Neural cell (in vitro differentiated cells): ENCODE measurements around the gene SLC12A3. TPM values are rescaled to one million over a fixed set of nuclear protein-coding genes. Genes with fewer than 3 reads are reported as not detected.

Source experiments
- H2AFZ ChIP-seq: fragments of 200-600, 300-800 bp; sonication (generic), shearing (Covaris generic); 2 replicates; pipeline ENCODE4 v1.6.0; 2014; ENCODE audit warnings: low read depth, mild to moderate bottlenecking, antibody characterized with exemption, low read length, moderate library complexity
- H3F3A ChIP-seq: fragments of 200-600 bp; shearing (Covaris generic); 2 replicates; pipeline ENCODE4 v1.6.1; 2016; ENCODE audit warnings: mild to moderate bottlenecking, moderate library complexity, mixed read lengths, antibody characterized with exemption, low read length; ENCODE audit not compliant: insufficient read depth, poor library complexity, severe bottlenecking
- H3K27ac ChIP-seq: fragments of 200-600, 300-800 bp; sonication (generic), shearing (Covaris generic); 2 replicates; pipeline ENCODE4 v1.5.1; 2014; ENCODE audit warnings: mild to moderate bottlenecking, low read length, moderate library complexity
- H3K27me3 ChIP-seq: fragments of 300-800, 200-600 bp; sonication (generic), shearing (Covaris generic); 2 replicates; pipeline ENCODE4 v1.6.0; 2014; ENCODE audit warnings: mild to moderate bottlenecking, low read depth, low read length, moderate library complexity; ENCODE audit not compliant: insufficient read depth
- H3K36me3 ChIP-seq: fragments of 300-800, 200-600 bp; sonication (generic), shearing (Covaris generic); 2 replicates; pipeline ENCODE4 v1.5.1; 2014; ENCODE audit warnings: mild to moderate bottlenecking, antibody characterized with exemption, low read length, moderate library complexity; ENCODE audit not compliant: insufficient read depth
- H3K4me2 ChIP-seq: fragments of 300-800, 200-600 bp; sonication (generic), shearing (Covaris generic); 2 replicates; pipeline ENCODE4 v1.6.0; 2014; ENCODE audit warnings: mild to moderate bottlenecking, low read length
- H3K4me3 ChIP-seq: fragments of 300-800, 200-600 bp; sonication (generic), shearing (Covaris generic); 2 replicates; pipeline ENCODE4 v1.5.1; 2014; ENCODE audit warnings: mild to moderate bottlenecking, low read length, moderate library complexity
- H3K79me2 ChIP-seq: fragments of 200-600 bp; shearing (Covaris generic); replicated peaks from 2 replicates; pipeline ENCODE4 v1.6.0; 2014; ENCODE audit warnings: mild to moderate bottlenecking, low read length, moderate library complexity; ENCODE audit not compliant: insufficient read depth
- H3K9ac ChIP-seq: fragments of 300-800, 200-600 bp; sonication (generic), shearing (Covaris generic); 2 replicates; pipeline ENCODE4 v1.6.1; 2016; ENCODE audit warnings: mild to moderate bottlenecking, low read length, mixed read lengths
- H3K9me2 ChIP-seq: fragments of 200-600 bp; shearing (Covaris generic); 2 replicates; pipeline ENCODE4 v1.6.1; 2016; ENCODE audit warnings: mild to moderate bottlenecking, low read length, mixed read lengths; ENCODE audit not compliant: insufficient read depth
- H3K9me3 ChIP-seq: fragments of 200-600, 300-800 bp; sonication (generic), shearing (Covaris generic); 2 replicates; pipeline ENCODE4 v1.6.1; 2016; ENCODE audit warnings: mild to moderate bottlenecking, mixed run types, low read length, moderate library complexity, mixed read lengths
- H4K20me1 ChIP-seq: fragments of 200-600 bp; shearing (Covaris generic); 2 replicates; pipeline ENCODE4 v1.6.1; 2016; ENCODE audit warnings: mild to moderate bottlenecking, mixed run types; ENCODE audit not compliant: insufficient read depth
- EP300 ChIP-seq: fragments of 450-650 bp; conservative IDR thresholded peaks from 2 replicates; pipeline ENCODE4 v1.6.1; 2014; ENCODE audit warnings: antibody characterized with exemption, mild to moderate bottlenecking, moderate library complexity; ENCODE audit not compliant: poor library complexity, severe bottlenecking
- EZH2 ChIP-seq: fragments of 200-600, 300-800 bp; shearing (Covaris generic), sonication (generic); IDR thresholded peaks from 2 replicates; pipeline ENCODE4 v1.6.1; 2014; ENCODE audit warnings: antibody characterized with exemption, low read length, borderline replicate concordance, mild to moderate bottlenecking; ENCODE audit not compliant: insufficient read depth, poor library complexity, severe bottlenecking
- MXI1 ChIP-seq: fragments of 450-650 bp; conservative IDR thresholded peaks from 2 replicates; pipeline ENCODE4 v1.6.1; 2014; ENCODE audit warnings: antibody characterized with exemption, mild to moderate bottlenecking; ENCODE audit not compliant: poor library complexity, severe bottlenecking
- POLR2AphosphoS5 ChIP-seq: IDR thresholded peaks from 2 replicates; pipeline ENCODE4 v1.6.1; 2012
- RAD21 ChIP-seq: fragments of 450-650 bp; conservative IDR thresholded peaks from 2 replicates; pipeline ENCODE4 v1.6.1; 2014; ENCODE audit warnings: antibody characterized with exemption, mild to moderate bottlenecking, moderate library complexity
- SMC3 ChIP-seq: fragments of 450-650 bp; conservative IDR thresholded peaks from 2 replicates; pipeline ENCODE4 v1.6.1; 2014; ENCODE audit warnings: antibody characterized with exemption, mild to moderate bottlenecking, moderate library complexity; ENCODE audit not compliant: poor library complexity
- TAF1 ChIP-seq: IDR thresholded peaks from 2 replicates; pipeline ENCODE4 v1.6.1; 2012; ENCODE audit warnings: low read depth
- polyA plus RNA-seq: library from polyadenylated mRNA; depleted of rRNA; stranded (reverse); fragments of >200 nt; gene quantifications from 2 replicates; pipeline ENCODE4 v1.2.3, GENCODE V29; 2014
- TF ChIP-seq, protein P1 (sequence below): IDR thresholded peaks from 2 replicates; pipeline ENCODE4 v1.6.1; 2012; ENCODE audit warnings: borderline replicate concordance
- TF ChIP-seq, protein P2 (sequence below): fragments of 450-650 bp; IDR thresholded peaks from 2 replicates; pipeline ENCODE4 v1.5.1; 2014; ENCODE audit warnings: antibody characterized with exemption, mild to moderate bottlenecking, moderate library complexity; ENCODE audit not compliant: poor library complexity, severe bottlenecking

The SLC12A3 gene
- polyA plus RNA-seq, 1 donor from 2014 or later, result 0.09 TPM

DNA sequence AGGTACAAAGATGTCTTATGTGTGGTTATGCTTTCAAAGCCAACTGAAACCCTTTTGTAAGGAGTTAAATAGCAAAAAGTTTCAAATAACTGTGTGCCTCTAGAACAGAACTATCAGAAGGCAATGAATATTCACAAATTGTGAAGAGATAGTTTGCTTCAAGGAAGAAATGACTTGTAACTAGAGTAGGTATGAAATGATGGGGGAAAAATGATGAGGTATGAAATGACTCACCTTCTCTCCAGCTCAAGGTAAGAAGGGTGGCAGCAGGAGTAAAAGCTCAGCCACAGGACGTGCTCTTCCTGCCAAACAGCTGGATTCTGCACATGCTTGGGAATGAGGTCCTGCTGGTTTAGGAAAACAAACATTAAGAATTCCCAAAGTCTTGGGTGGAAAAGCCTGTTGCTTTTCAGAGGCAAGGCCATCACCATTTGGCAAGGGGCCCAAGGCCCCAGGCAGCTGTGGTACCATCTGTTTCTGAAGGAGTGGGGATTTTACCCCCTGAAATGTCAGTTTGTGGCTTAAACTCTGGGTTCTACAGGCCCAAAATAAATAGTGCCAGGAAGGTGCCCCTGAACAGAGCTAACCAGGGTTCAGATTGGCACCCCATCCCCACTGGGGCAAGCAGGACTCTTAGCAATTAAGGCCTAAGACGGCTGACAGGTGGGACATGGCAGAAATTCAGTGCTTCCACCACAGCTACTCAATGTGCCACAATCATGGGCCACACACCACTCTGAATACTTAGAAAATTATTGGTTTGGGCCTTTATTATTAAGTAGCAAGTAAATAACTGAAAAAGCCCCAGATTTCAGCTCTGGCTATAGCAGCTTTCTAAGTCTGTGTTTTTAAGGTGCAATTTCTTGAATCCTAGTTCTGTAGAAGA is 80.2 kb downstream of the SLC12A3 start:
- Histone ChIP-seq H3K79me2 (no peaks in the 10 kb centered on the region), H3K9me3 (no peaks in the 10 kb centered on the region), H3K4me2 (no peak overlapping the region), H3F3A (no peaks in the 10 kb centered on the region), H3K4me3 (no peak overlapping the region), H2AFZ (no peak overlapping the region), H3K27me3 (no peaks in the 10 kb centered on the region), H3K9ac (no peak overlapping the region), H3K27ac (no peak overlapping the region), H3K9me2 (no peaks in the 10 kb centered on the region), H4K20me1 (no peaks in the 10 kb centered on the region), H3K36me3 (no peaks in the 10 kb centered on the region)
- TF ChIP-seq EZH2 (no peak), EP300 (no peak), MXI1 (no peak), RAD21 (no peak)
- TF ChIP-seq, protein P1, sequence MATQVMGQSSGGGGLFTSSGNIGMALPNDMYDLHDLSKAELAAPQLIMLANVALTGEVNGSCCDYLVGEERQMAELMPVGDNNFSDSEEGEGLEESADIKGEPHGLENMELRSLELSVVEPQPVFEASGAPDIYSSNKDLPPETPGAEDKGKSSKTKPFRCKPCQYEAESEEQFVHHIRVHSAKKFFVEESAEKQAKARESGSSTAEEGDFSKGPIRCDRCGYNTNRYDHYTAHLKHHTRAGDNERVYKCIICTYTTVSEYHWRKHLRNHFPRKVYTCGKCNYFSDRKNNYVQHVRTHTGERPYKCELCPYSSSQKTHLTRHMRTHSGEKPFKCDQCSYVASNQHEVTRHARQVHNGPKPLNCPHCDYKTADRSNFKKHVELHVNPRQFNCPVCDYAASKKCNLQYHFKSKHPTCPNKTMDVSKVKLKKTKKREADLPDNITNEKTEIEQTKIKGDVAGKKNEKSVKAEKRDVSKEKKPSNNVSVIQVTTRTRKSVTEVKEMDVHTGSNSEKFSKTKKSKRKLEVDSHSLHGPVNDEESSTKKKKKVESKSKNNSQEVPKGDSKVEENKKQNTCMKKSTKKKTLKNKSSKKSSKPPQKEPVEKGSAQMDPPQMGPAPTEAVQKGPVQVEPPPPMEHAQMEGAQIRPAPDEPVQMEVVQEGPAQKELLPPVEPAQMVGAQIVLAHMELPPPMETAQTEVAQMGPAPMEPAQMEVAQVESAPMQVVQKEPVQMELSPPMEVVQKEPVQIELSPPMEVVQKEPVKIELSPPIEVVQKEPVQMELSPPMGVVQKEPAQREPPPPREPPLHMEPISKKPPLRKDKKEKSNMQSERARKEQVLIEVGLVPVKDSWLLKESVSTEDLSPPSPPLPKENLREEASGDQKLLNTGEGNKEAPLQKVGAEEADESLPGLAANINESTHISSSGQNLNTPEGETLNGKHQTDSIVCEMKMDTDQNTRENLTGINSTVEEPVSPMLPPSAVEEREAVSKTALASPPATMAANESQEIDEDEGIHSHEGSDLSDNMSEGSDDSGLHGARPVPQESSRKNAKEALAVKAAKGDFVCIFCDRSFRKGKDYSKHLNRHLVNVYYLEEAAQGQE, result no peak
- TF ChIP-seq, protein P2, sequence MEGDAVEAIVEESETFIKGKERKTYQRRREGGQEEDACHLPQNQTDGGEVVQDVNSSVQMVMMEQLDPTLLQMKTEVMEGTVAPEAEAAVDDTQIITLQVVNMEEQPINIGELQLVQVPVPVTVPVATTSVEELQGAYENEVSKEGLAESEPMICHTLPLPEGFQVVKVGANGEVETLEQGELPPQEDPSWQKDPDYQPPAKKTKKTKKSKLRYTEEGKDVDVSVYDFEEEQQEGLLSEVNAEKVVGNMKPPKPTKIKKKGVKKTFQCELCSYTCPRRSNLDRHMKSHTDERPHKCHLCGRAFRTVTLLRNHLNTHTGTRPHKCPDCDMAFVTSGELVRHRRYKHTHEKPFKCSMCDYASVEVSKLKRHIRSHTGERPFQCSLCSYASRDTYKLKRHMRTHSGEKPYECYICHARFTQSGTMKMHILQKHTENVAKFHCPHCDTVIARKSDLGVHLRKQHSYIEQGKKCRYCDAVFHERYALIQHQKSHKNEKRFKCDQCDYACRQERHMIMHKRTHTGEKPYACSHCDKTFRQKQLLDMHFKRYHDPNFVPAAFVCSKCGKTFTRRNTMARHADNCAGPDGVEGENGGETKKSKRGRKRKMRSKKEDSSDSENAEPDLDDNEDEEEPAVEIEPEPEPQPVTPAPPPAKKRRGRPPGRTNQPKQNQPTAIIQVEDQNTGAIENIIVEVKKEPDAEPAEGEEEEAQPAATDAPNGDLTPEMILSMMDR, result no peak

DNA sequence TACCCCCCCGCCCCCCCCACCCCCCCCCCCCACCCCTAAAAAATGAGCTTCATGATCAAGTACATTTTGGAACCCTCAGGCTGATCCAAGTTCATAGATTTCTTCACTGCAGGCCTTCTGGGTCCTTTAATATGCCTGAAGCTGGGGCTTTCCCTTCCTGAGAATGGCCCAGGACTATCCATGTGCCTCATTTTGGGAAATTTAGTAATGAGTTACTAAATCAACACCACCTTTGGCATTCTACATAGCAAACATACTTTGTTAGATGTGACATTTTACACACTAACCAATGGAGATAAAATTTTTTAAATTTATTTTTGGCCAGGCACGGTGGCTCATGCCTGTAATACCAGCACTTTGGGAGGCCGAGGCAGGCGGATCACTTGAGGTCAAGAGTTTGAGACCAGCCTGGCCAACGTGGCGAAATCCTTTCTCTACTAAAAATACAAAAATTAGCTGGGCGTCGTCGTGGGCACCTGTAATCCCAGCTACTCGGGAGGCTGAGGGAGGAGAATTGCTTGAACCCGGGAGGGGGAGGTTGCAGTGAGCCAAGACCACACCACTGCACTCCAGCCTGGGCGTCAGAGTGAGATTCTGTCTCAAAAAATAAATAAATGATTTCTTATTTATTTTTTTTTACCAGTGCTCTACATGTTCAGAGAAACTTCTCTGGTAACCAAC is 81.0 kb downstream of the SLC12A3 start:
- Histone ChIP-seq H3K27ac (no peak overlapping the region), H3K9ac (no peak overlapping the region)
- TF ChIP-seq, protein P1, result no peak
- TF ChIP-seq EP300 (no peak), POLR2AphosphoS5 (no peak), MXI1 (no peak), EZH2 (no peak), TAF1 (no peak), RAD21 (no peak), SMC3 (no peak)
- TF ChIP-seq, protein P2, result no peak

More for the DNA sequence above, 81.0 kb downstream of the SLC12A3 start:
- Histone ChIP-seq H3K27me3 (no peaks in the 10 kb centered on the region), H3K36me3 (no peaks in the 10 kb centered on the region), H3K4me2 (no peak overlapping the region), H3K9me2 (no peaks in the 10 kb centered on the region), H3K4me3 (no peak overlapping the region), H3F3A (no peaks in the 10 kb centered on the region), H3K79me2 (no peaks in the 10 kb centered on the region), H4K20me1 (no peaks in the 10 kb centered on the region), H2AFZ (no peak overlapping the region), H3K9me3 (no peaks in the 10 kb centered on the region)
